Stimulated activated CD8-positive, alpha-beta memory T cell treated with anti-CD3 and anti-CD28 coated beads, Interleukin-15, amount 100 ng/mL, for 48 hours (primary cell): ENCODE results near the gene EIF2B1.

Source experiments
- DNase-seq, 2 donors: peaks; one replicate each; pipeline ENCODE4 v3.0.0-alpha.2; 2020; ENCODE audit warnings: low read depth in 2 of 2

EIF2B1 gene

GRCh38 chr12:123633379-123634141 lies at the start of gene EIF2B1, which contains the start of gene GTF2H3:
Gene EIF2B1 (minus strand): TSS chr12:123633686. CDS start chr12:123633557, 129 bp downstream.
Gene GTF2H3 (plus strand): TSS chr12:123633829. CDS start chr12:123633860, 31 bp downstream.
- DNase-seq, result peak; percentile 96 to 97

- no peak for DNase-seq
Measured at GRCh38 chr12:123681605-123682004, 48.1 kb upstream of the EIF2B1 start.

GRCh38 chr12:123678981-123679380 lies 45.5 kb upstream of the EIF2B1 start:
- DNase-seq, result no peak

GRCh38 chr12:123676616-123677320 lies 43.3 kb upstream of the EIF2B1 start:
- no peak for DNase-seq

GRCh38 chr12:123675436-123675835 lies 42.0 kb upstream of the EIF2B1 start:
- DNase-seq, result no peak

- no peak for DNase-seq
Measured at GRCh38 chr12:123671876-123672275, 38.4 kb upstream of the EIF2B1 start.

- DNase-seq, result peak; percentile 93 to 94
Measured at GRCh38 chr12:123670882-123671728, 37.6 kb upstream of the EIF2B1 start, which contains the start of gene TCTN2. Gene TCTN2 (plus strand): TSS chr12:123671113. CDS start chr12:123671241, 128 bp downstream.

- no peak for DNase-seq
Measured at GRCh38 chr12:123667771-123668170, 34.3 kb upstream of the EIF2B1 start.

GRCh38 chr12:123659996-123660727 lies 26.7 kb upstream of the EIF2B1 start:
- no peak for DNase-seq

- no peak for DNase-seq
Measured at GRCh38 chr12:123657211-123657610, 23.7 kb upstream of the EIF2B1 start.

GRCh38 chr12:123656392-123656791 lies 22.9 kb upstream of the EIF2B1 start:
- DNase-seq, result no peak

GRCh38 chr12:123655420-123655819 lies 21.9 kb upstream of the EIF2B1 start:
- no peak for DNase-seq

- DNase-seq, result no peak
Measured at GRCh38 chr12:123654129-123654701, 20.7 kb upstream of the EIF2B1 start.

GRCh38 chr12:123648401-123648800 lies 14.9 kb upstream of the EIF2B1 start:
- DNase-seq, result no peak

GRCh38 chr12:123645878-123646277 lies 12.4 kb upstream of the EIF2B1 start:
- no peak for DNase-seq

GRCh38 chr12:123645380-123645779 lies 11.9 kb upstream of the EIF2B1 start:
- DNase-seq, result no peak

- DNase-seq, result no peak
Measured at GRCh38 chr12:123643911-123644310, 10.4 kb upstream of the EIF2B1 start.

- no peak for DNase-seq
Measured at GRCh38 chr12:123634142-123634561, 666 bp upstream of the EIF2B1 start.

- no peak for DNase-seq
Measured at GRCh38 chr12:123621619-123622530, 11.6 kb downstream of the EIF2B1 start.

- no peak for DNase-seq
Measured at GRCh38 chr12:123621101-123621500, 12.4 kb downstream of the EIF2B1 start.
